IMR-90 (cell line): ENCODE results near the gene IKBKE. TPM values are rescaled to one million over a fixed set of nuclear protein-coding genes. Genes with fewer than 3 reads are reported as not detected.
A peak's percentile ranks its signal among the peaks of the same experiment; 100 is the strongest.

Experiments used
- ATAC-seq: fragments of 200-7000 bp; cut with Tn5 transposase; 2 replicates; pipeline ENCODE4 v1.9.1; 2020; ENCODE audit warnings: low read depth, mild to moderate bottlenecking, moderate library complexity
- BruUV-seq: library from RNA; stranded (reverse); fragments of 400-500 nt; replicated peaks from 2 replicates; lab custom pipeline; 2021; lab: Mats Ljungman, UMichigan
- CTCF ChIA-PET: fragments of 300-600 bp; formaldehyde crosslinking; extraction: SDS; loops from one replicate; lab custom pipeline; 2021; ENCODE audit warnings: antibody characterized with exemption; lab: Yijun Ruan, JAX
- POLR2A ChIA-PET: fragments of 300-600 bp; sonication (Branson Sonifier 250); formaldehyde crosslinking; loops from one replicate; lab custom pipeline; 2022; ENCODE audit warnings: antibody characterized with exemption; ENCODE audit not compliant: unreplicated experiment; lab: Charles Lee
- DNase-seq: peaks from one replicate; pipeline ENCODE4 v3.0.0; 2013
- H2AFZ ChIP-seq: replicated peaks from 2 replicates; pipeline ENCODE3; 2013; ENCODE audit warnings: low read length, mild to moderate bottlenecking; ENCODE audit not compliant: poor library complexity
- H2AK5ac ChIP-seq: 2 replicates; pipeline ENCODE4 v1.6.1; 2013; ENCODE audit warnings: low read depth, low read length, inconsistent platforms
- H2AK9ac ChIP-seq: replicated peaks from 2 replicates; pipeline ENCODE3; 2013; ENCODE audit warnings: mild to moderate bottlenecking, low read depth, low read length, moderate library complexity; ENCODE audit not compliant: poor library complexity
- H2BK120ac ChIP-seq: 2 replicates; pipeline ENCODE4 v1.6.1; 2013; ENCODE audit warnings: low read depth, low read length, inconsistent platforms
- H2BK15ac ChIP-seq: 3 replicates; pipeline ENCODE4 v1.6.1; 2013; ENCODE audit warnings: low read depth, low read length, inconsistent platforms
- H2BK20ac ChIP-seq: 2 replicates; pipeline ENCODE4 v1.6.1; 2013; ENCODE audit warnings: low read depth, mild to moderate bottlenecking, inconsistent platforms, low read length, moderate library complexity
- H2BK5ac ChIP-seq: 2 replicates; pipeline ENCODE4 v1.6.1; 2013; ENCODE audit warnings: mild to moderate bottlenecking, low read depth, low read length, inconsistent platforms; ENCODE audit not compliant: poor library complexity, severe bottlenecking
- H3K14ac ChIP-seq: replicated peaks from 2 replicates; pipeline ENCODE4 v1.6.1; 2013; ENCODE audit warnings: low read depth, low read length, inconsistent platforms
- H3K18ac ChIP-seq: 2 replicates; pipeline ENCODE4 v1.6.1; 2013; ENCODE audit warnings: low read depth, low read length, control low read depth
- H3K23ac ChIP-seq: 2 replicates; pipeline ENCODE4 v1.6.1; 2013; ENCODE audit warnings: low read depth, low read length, inconsistent platforms
- H3K27ac ChIP-seq: 2 replicates; pipeline ENCODE4 v1.5.1; 2013; ENCODE audit warnings: mild to moderate bottlenecking, control low read depth, low read length; ENCODE audit not compliant: insufficient read depth
- H3K27me3 ChIP-seq: 2 replicates; pipeline ENCODE4 v1.6.1; 2013; ENCODE audit warnings: low read length; ENCODE audit not compliant: control insufficient read depth, insufficient read depth
- H3K36me3 ChIP-seq: 2 replicates; pipeline ENCODE4 v1.6.1; 2013; ENCODE audit warnings: low read length, mixed read lengths; ENCODE audit not compliant: control insufficient read depth, insufficient read depth
- H3K4ac ChIP-seq: 2 replicates; pipeline ENCODE4 v1.6.1; 2013; ENCODE audit warnings: low read depth, low read length, inconsistent platforms
- H3K4me1 ChIP-seq: 2 replicates; pipeline ENCODE4 v1.6.1; 2013; ENCODE audit warnings: low read length, mixed read lengths; ENCODE audit not compliant: control insufficient read depth, insufficient read depth
- H3K4me2 ChIP-seq: 2 replicates; pipeline ENCODE4 v1.6.1; 2013; ENCODE audit warnings: low read depth, mild to moderate bottlenecking, control low read depth, low read length, moderate library complexity
- H3K4me3 ChIP-seq: 2 replicates; pipeline ENCODE4 v1.5.1; 2013; ENCODE audit warnings: low read depth, mild to moderate bottlenecking, control low read depth, low read length, moderate library complexity; ENCODE audit not compliant: insufficient read depth
- H3K56ac ChIP-seq: 2 replicates; pipeline ENCODE4 v1.6.1; 2013; ENCODE audit warnings: low read length, inconsistent platforms; ENCODE audit not compliant: insufficient read depth; ENCODE audit errors: extremely low read depth
- H3K79me1 ChIP-seq, 2 experiments: 2 replicates each; pipeline ENCODE4 v1.6.1; 2013; ENCODE audit warnings: low read length in 2 of 2, inconsistent platforms in 1 of 2, low read depth in 1 of 2
- H3K9ac ChIP-seq: 2 replicates; pipeline ENCODE4 v1.6.1; 2013; ENCODE audit warnings: low read depth, low read length, control low read depth
- H3K9me1 ChIP-seq: 2 replicates; pipeline ENCODE4 v1.6.1; 2013; ENCODE audit warnings: low read length, inconsistent platforms; ENCODE audit not compliant: insufficient read depth
- H3K9me3 ChIP-seq: 2 replicates; pipeline ENCODE4 v1.6.1; 2013; ENCODE audit warnings: low read length; ENCODE audit not compliant: control insufficient read depth, insufficient read depth
- H4K20me1 ChIP-seq: 2 replicates; pipeline ENCODE4 v1.6.1; 2013; ENCODE audit warnings: low read length, inconsistent platforms; ENCODE audit not compliant: insufficient read depth
- H4K5ac ChIP-seq: 2 replicates; pipeline ENCODE4 v1.6.1; 2013; ENCODE audit warnings: mild to moderate bottlenecking, low read depth, low read length, control low read depth
- H4K8ac ChIP-seq, 2 experiments: 2 replicates each; pipeline ENCODE4 v1.6.1; 2013; ENCODE audit warnings: low read depth in 2 of 2, low read length in 2 of 2, control low read depth in 1 of 2, inconsistent platforms in 1 of 2
- H4K91ac ChIP-seq: 2 replicates; pipeline ENCODE4 v1.6.1; 2013; ENCODE audit warnings: low read depth, low read length, inconsistent platforms; ENCODE audit not compliant: insufficient read depth
- BHLHE40 ChIP-seq: fragments of 150-350 bp; IDR thresholded peaks from 2 replicates; pipeline ENCODE4 v1.6.1; 2016; ENCODE audit warnings: mild to moderate bottlenecking, low read depth, low read length
- CEBPB ChIP-seq: IDR thresholded peaks from 2 replicates; pipeline ENCODE4 v1.6.1; 2012; ENCODE audit warnings: low read depth, low read length, improper control_type of control experiment
- CHD1 ChIP-seq: IDR thresholded peaks from 2 replicates; pipeline ENCODE4 v1.6.1; 2012; ENCODE audit warnings: low read depth, low read length, improper control_type of control experiment
- FOS ChIP-seq: fragments of 150-350 bp; IDR thresholded peaks from 2 replicates; pipeline ENCODE4 v1.6.1; 2016; ENCODE audit warnings: low read depth, low read length
- MAZ ChIP-seq: IDR thresholded peaks from 2 replicates; pipeline ENCODE4 v1.6.1; 2012; ENCODE audit warnings: low read depth, mild to moderate bottlenecking, low read length, improper control_type of control experiment, moderate library complexity, borderline replicate concordance
- NFE2L2 ChIP-seq: fragments of 150-350 bp; IDR thresholded peaks from 2 replicates; pipeline ENCODE4 v1.6.1; 2016; ENCODE audit warnings: low read depth, mild to moderate bottlenecking, low read length
- POLR2A ChIP-seq: IDR thresholded peaks from 2 replicates; pipeline ENCODE4 v1.6.1; 2012; ENCODE audit warnings: mild to moderate bottlenecking, low read depth, low read length
- RAD21 ChIP-seq: IDR thresholded peaks from 2 replicates; pipeline ENCODE4 v1.6.1; 2012; ENCODE audit warnings: low read length, improper control_type of control experiment
- RCOR1 ChIP-seq: IDR thresholded peaks from 2 replicates; pipeline ENCODE4 v1.6.1; 2012; ENCODE audit warnings: mild to moderate bottlenecking, low read length, improper control_type of control experiment; ENCODE audit not compliant: insufficient replicate concordance
- RFX5 ChIP-seq: IDR thresholded peaks from 2 replicates; pipeline ENCODE4 v1.8.0; 2012; ENCODE audit warnings: low read depth, mild to moderate bottlenecking, low read length, moderate library complexity
- SMC3 ChIP-seq: fragments of 150-350 bp; IDR thresholded peaks from 2 replicates; pipeline ENCODE4 v1.6.1; 2016; ENCODE audit warnings: low read depth, mild to moderate bottlenecking, antibody characterized with exemption, low read length, moderate library complexity
- WGBS, 2 experiments: methylation state at CpG; one replicate each; pipeline versions ENCODE4 v1.1.5 to v1.1.7; 2013; ENCODE audit warnings: missing lambda C conversion rate in 2 of 2; ENCODE audit not compliant: insufficient read length in 1 of 2; ENCODE audit errors: extremely low coverage in 2 of 2; 5-methylcytosine and 5-hydroxymethylcytosine counted together
- dilution Hi-C: fragments of 300-500 bp; cut with HindIII; formaldehyde crosslinking; loops from one replicate; pipeline ENCODE4 v1.14.3; 2018; ENCODE audit warnings: low sequenced_read_pairs; ENCODE audit not compliant: unreplicated experiment
- in situ Hi-C: fragments of 300-500 bp; cut with MboI; formaldehyde crosslinking; loops from 3 replicates; pipeline ENCODE4 v1.14.3; 2019; ENCODE audit warnings: low sequenced_read_pairs, inconsistent platforms, mixed read lengths
- intact Hi-C: fragments of 100-400 bp; cut with micrococcal nuclease; formaldehyde crosslinking; loops from 2 replicates; pipeline ENCODE4 v1.10.0; 2022
- polyA plus RNA-seq, 3 experiments: library from polyadenylated mRNA; depleted of rRNA; stranded (reverse); fragments of >200 nt; gene quantifications; 2 replicates each; pipeline ENCODE4 v1.2.3, GENCODE V29; 2012; ENCODE audit warnings: low replicate concordance in 1 of 3
- total RNA-seq: library from RNA; depleted of rRNA; stranded (reverse); fragments of >200 nt; gene quantifications from 2 replicates; pipeline ENCODE4 v1.2.3, GENCODE V29; 2012
- TF ChIP-seq, protein P1 (sequence below): fragments of 150-350 bp; IDR thresholded peaks from 2 replicates; pipeline ENCODE4 v1.6.1; 2016; ENCODE audit warnings: low read depth, mild to moderate bottlenecking, low read length, moderate library complexity, borderline replicate concordance
- TF ChIP-seq, protein P2 (sequence below): fragments of 150-350 bp; IDR thresholded peaks from 2 replicates; pipeline ENCODE4 v1.6.1; 2017; ENCODE audit warnings: mild to moderate bottlenecking, antibody characterized with exemption, low read length, low read depth

The IKBKE gene
- total and polyA plus RNA-seq, 2 of the 4 experiments (the other 2 are of a cell fraction), result 20.3 to 24.0 TPM

DNA sequence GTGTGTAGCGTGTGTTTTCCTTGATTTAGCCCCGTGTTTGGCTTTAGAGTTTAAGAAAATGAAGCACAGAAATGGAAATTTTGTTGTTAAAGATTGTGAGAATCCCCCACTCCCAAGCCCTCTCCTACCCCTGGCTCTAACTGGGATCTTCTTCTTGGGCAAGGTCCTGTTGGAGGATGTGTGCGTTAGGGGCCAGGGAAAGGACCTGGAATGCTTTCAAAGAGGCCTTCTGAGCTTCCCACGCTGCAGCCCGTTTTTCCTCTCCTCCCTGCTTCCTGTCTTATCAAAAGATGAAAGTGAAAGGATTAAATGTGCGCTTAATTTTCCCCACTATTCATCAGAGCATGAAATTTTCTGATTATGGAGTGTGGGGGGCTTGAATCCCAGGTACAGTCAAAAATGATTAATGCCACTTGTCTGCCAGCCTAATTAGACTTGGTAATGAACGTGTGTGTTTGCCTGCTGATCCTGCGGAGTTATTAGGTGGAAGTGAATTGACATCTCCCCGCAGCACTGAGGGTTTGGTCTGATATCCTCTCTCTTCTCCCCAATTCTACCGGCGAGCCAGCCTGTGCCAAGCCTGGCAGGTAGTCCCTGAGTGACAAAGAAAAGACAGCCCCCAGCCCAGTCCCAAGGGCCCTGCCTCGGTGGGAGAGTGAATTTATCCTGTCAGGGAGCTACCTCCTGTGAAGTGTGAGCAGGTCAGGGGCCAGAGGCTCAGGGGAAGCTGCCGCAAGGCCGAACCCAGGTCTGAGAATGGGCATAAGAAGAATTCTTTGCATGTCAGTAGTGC, 42.0 kb downstream of the IKBKE start:
- no peaks in the 10 kb centered on the region for H4K20me1 ChIP-seq
- H3K4me3 ChIP-seq, result no peak overlapping the region
- H3K14ac ChIP-seq, result peak overlapping the region; percentile 10; the same call in 1 of the 2 replicates
- no peak overlapping the region; the same call in 2 of the 3 replicates for H2BK15ac ChIP-seq
- H3K56ac ChIP-seq, result no peak overlapping the region
- peaks cover 25% of the 10 kb centered on the region for H3K4me1 ChIP-seq
- H2AK5ac ChIP-seq, result peak overlapping the region; percentile 0; the same call in 1 of the 2 replicates
- no TSS peak for BruUV-seq
- H3K27me3 ChIP-seq, result no peaks in the 10 kb centered on the region
- ATAC-seq (no peak), DNase-seq (no peak)
- peak overlapping the region; percentile 20; the same call in 1 of the 2 replicates for H3K4ac ChIP-seq
- peak overlapping the region; percentile 37; the same call in 1 of the 2 replicates for H3K4me2 ChIP-seq
- H2AK9ac ChIP-seq, result peak overlapping the region; percentile 12
- H2BK5ac ChIP-seq, result no peak overlapping the region
- in situ Hi-C loops (no loop called here), intact Hi-C loops (no loop called here), dilution Hi-C loops (no loop called here)
- H3K23ac ChIP-seq, result 0 out of 2 replicates have a peak overlapping the region, but pooled peaks have one; percentile 35
- H2AFZ ChIP-seq, result peak overlapping the region; percentile 65
- H4K91ac ChIP-seq, result peak overlapping the region; percentile 45; the same call in 1 of the 2 replicates
- peaks cover 10% of the 10 kb centered on the region; the same call in 1 of the 2 replicates for H3K9me1 ChIP-seq
- peaks cover 0 to 7% of the 10 kb centered on the region in 2 experiments; a peak in 1 of 4 replicates for H3K79me1 ChIP-seq
- no peak overlapping the region; the same call in 1 of the 2 replicates for H3K9ac ChIP-seq
- H3K9me3 ChIP-seq, result no peaks in the 10 kb centered on the region
- H4K8ac ChIP-seq, result peak overlapping the region in 1 of 2 experiments; percentile 7; a peak in 1 of 4 replicates
- no peaks in the 10 kb centered on the region for H3K36me3 ChIP-seq
- peak overlapping the region; percentile 56; the same call in 1 of the 2 replicates for H3K18ac ChIP-seq
- WGBS, 2 experiments, result 50% methylated on average over 1 of the region's 14 CpGs; no CpG with 5 or more reads in 1 of the 2 experiments
- H2BK20ac ChIP-seq, result peak overlapping the region; percentile 61; the same call in 1 of the 2 replicates
- no peak overlapping the region for H4K5ac ChIP-seq
- POLR2A ChIA-PET, result no interaction called here
- H2BK120ac ChIP-seq, result peak overlapping the region; percentile 79; the same call in 1 of the 2 replicates
- H3K27ac ChIP-seq, result 0 out of 2 replicates have a peak overlapping the region, but pooled peaks have one; percentile 13
- CTCF ChIA-PET, result no interaction called here
- TF ChIP-seq FOS (no peak), POLR2A (no peak), RCOR1 (no peak), CEBPB (no peak), MAZ (no peak), CHD1 (no peak), RAD21 (no peak), SMC3 (no peak), NFE2L2 (no peak), BHLHE40 (no peak), RFX5 (no peak)
- TF ChIP-seq, protein P1, sequence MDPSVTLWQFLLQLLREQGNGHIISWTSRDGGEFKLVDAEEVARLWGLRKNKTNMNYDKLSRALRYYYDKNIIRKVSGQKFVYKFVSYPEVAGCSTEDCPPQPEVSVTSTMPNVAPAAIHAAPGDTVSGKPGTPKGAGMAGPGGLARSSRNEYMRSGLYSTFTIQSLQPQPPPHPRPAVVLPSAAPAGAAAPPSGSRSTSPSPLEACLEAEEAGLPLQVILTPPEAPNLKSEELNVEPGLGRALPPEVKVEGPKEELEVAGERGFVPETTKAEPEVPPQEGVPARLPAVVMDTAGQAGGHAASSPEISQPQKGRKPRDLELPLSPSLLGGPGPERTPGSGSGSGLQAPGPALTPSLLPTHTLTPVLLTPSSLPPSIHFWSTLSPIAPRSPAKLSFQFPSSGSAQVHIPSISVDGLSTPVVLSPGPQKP, result no peak
- TF ChIP-seq, protein P2, sequence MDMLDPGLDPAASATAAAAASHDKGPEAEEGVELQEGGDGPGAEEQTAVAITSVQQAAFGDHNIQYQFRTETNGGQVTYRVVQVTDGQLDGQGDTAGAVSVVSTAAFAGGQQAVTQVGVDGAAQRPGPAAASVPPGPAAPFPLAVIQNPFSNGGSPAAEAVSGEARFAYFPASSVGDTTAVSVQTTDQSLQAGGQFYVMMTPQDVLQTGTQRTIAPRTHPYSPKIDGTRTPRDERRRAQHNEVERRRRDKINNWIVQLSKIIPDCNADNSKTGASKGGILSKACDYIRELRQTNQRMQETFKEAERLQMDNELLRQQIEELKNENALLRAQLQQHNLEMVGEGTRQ, result no peak
